ENCODE results near the gene KATNAL1. TPM values are rescaled to one million over a fixed set of nuclear protein-coding genes. Genes with fewer than 3 reads are reported as not detected.

The KATNAL1 gene
- total RNA-seq (2022) (6.1 and 10.7 TPM in 2 replicates), Bru-seq, nascent RNA (percentile 57 among the genes with signal in this experiment), BruChase-seq, experiment 1, labeled RNA remaining after a 6-hour chase (percentile 63 among the genes with signal in this experiment), BruChase-seq, experiment 2, labeled RNA remaining after a 2-hour chase (percentile 65 among the genes with signal in this experiment)
- long read RNA-seq, partial matches to known transcripts: 0 of 2 reads
- long read RNA-seq, other reads (novel, unspliced or antisense): 1 of 2 reads

- DNase-seq (ENCODE audit: unreplicated experiment): peak; percentile 57
- Mint-ChIP-seq H3K36me3 (ENCODE audit: insufficient read depth, unreplicated experiment) (no peaks in the 10 kb centered on the region), H3K4me3 (ENCODE audit: unreplicated experiment) (peak within 1 kb of the TSS; percentile 78), H3K27ac (ENCODE audit: low read depth, unreplicated experiment) (no peak within 1 kb of the TSS), H3K4me1 (ENCODE audit: insufficient read depth, unreplicated experiment) (peaks cover 37% of the 10 kb centered on the region), H3K9me3 (ENCODE audit: unreplicated experiment) (no peaks in the 10 kb centered on the region), H3K27me3 (ENCODE audit: insufficient read depth, unreplicated experiment) (no peaks in the 10 kb centered on the region)
- ChIA-PET POLR2A (interaction anchor here (0.8 to 5.9 kb wide), 18 partner anchors 9 to 436 kb away, joined by 3 to 42 read pairs (median 4); partner anchors contain the start of genes UBE2L5 and USPL1), CTCF (interaction anchor here (0.8 to 1.9 kb wide), 5 partner anchors 39 to 818 kb away, joined by 3 to 5 read pairs (median 3); partner anchors contain the start of gene UBE2L5)
- no peak for TF ChIP-seq CTCF (IDR thresholded peaks at IDR 0.05; ENCODE audit: unreplicated experiment)
- BruUV-seq (replicated peaks): no TSS peak
- intact Hi-C loops (cut with micrococcal nuclease): loop anchor here (10.0 kb wide), 1 partner anchor 117 kb away; the partner anchor contains the start of gene UBE2L5
These were observed at the start of gene KATNAL1 for GRCh38 chr13:30307194-30307970. TSS of gene KATNAL1 (minus strand) at chr13:30307551. CDS start at chr13:30283777, 23,774 bp downstream.

- ChIA-PET CTCF (no interaction called here), POLR2A (interaction anchor here (1.3 kb wide), 1 partner anchor 13 kb away, joined by 3 read pairs; no protein-coding TSS in a partner anchor)
- Mint-ChIP-seq H3K27me3 (ENCODE audit: insufficient read depth, unreplicated experiment) (no peaks in the 10 kb centered on the region), H3K36me3 (ENCODE audit: insufficient read depth, unreplicated experiment) (no peaks in the 10 kb centered on the region), H3K4me3 (ENCODE audit: unreplicated experiment) (no peak overlapping the region), H3K9me3 (ENCODE audit: unreplicated experiment) (peaks cover 11% of the 10 kb centered on the region), H3K27ac (ENCODE audit: low read depth, unreplicated experiment) (no peak overlapping the region), H3K4me1 (ENCODE audit: insufficient read depth, unreplicated experiment) (no peaks in the 10 kb centered on the region)
- TF ChIP-seq CTCF (IDR thresholded peaks at IDR 0.05; ENCODE audit: unreplicated experiment): no peak
- no TSS peak for BruUV-seq (replicated peaks)
- DNase-seq (ENCODE audit: unreplicated experiment): no peak
- intact Hi-C loops (cut with micrococcal nuclease): no loop called here
These were observed 48.5 kb upstream of the KATNAL1 start for GRCh38 chr13:30355839-30356238.

- ChIA-PET POLR2A (interaction anchor here (1.3 kb wide), 1 partner anchor 12 kb away, joined by 3 read pairs; no protein-coding TSS in a partner anchor), CTCF (no interaction called here)
- BruUV-seq (replicated peaks): no TSS peak
- Mint-ChIP-seq H3K4me1 (ENCODE audit: insufficient read depth, unreplicated experiment) (no peaks in the 10 kb centered on the region), H3K4me3 (ENCODE audit: unreplicated experiment) (no peak overlapping the region), H3K27me3 (ENCODE audit: insufficient read depth, unreplicated experiment) (no peaks in the 10 kb centered on the region), H3K36me3 (ENCODE audit: insufficient read depth, unreplicated experiment) (no peaks in the 10 kb centered on the region), H3K9me3 (ENCODE audit: unreplicated experiment) (peaks cover 11% of the 10 kb centered on the region), H3K27ac (ENCODE audit: low read depth, unreplicated experiment) (no peak overlapping the region)
- intact Hi-C loops (cut with micrococcal nuclease): no loop called here
- no peak for TF ChIP-seq CTCF (IDR thresholded peaks at IDR 0.05; ENCODE audit: unreplicated experiment)
- no peak for DNase-seq (ENCODE audit: unreplicated experiment)
These were observed 48.0 kb upstream of the KATNAL1 start for GRCh38 chr13:30355384-30355699.
